Panc1 (cell line): ENCODE measurements around the gene STARD5. TPM values are rescaled to one million over a fixed set of nuclear protein-coding genes. Genes with fewer than 3 reads are reported as not detected.

Experiments
- ATAC-seq: fragments of 200-7000 bp; cut with Tn5 transposase; 2 replicates; pipeline ENCODE4 v1.9.1; 2020; ENCODE audit warnings: mild to moderate bottlenecking, moderate library complexity
- BruUV-seq: library from RNA; stranded (reverse); fragments of 400-500 nt; replicated peaks from 2 replicates; lab custom pipeline; 2021; lab: Mats Ljungman, UMichigan
- CTCF ChIA-PET: fragments of 300-600 bp; sonication (Branson Sonifier 250); formaldehyde crosslinking; loops from one replicate; lab custom pipeline; 2022; ENCODE audit warnings: antibody characterized with exemption; lab: Charles Lee
- POLR2A ChIA-PET: fragments of 300-600 bp; sonication (Branson Sonifier 250); formaldehyde crosslinking; loops from one replicate; lab custom pipeline; 2022; ENCODE audit warnings: antibody characterized with exemption; lab: Charles Lee
- DNase-seq: peaks from one replicate; pipeline ENCODE4 v3.0.0-alpha.2; 2010; ENCODE audit warnings: low read depth, low spot score
- H3K27ac ChIP-seq: 2 replicates; pipeline ENCODE4 v1.5.1; 2011; ENCODE audit warnings: mild to moderate bottlenecking, low read length, inconsistent platforms
- H3K27me3 ChIP-seq: fragments of 200-500 bp; sonication (Bioruptor generic); 2 replicates; pipeline ENCODE4 v1.6.0; 2014; ENCODE audit warnings: low read length, inconsistent platforms; ENCODE audit not compliant: control insufficient read depth, insufficient read depth
- H3K36me3 ChIP-seq: fragments of 200-500 bp; sonication (Bioruptor generic); 2 replicates; pipeline ENCODE4 v1.5.1; 2014; ENCODE audit warnings: inconsistent platforms, mild to moderate bottlenecking, low read length, moderate library complexity; ENCODE audit not compliant: control insufficient read depth, insufficient read depth
- H3K4me1 ChIP-seq: 2 replicates; pipeline ENCODE4 v1.5.1; 2011; ENCODE audit warnings: inconsistent platforms, mild to moderate bottlenecking, low read length, moderate library complexity; ENCODE audit not compliant: control insufficient read depth, insufficient read depth
- H3K4me3 ChIP-seq, 2 experiments: 2 replicates each; pipeline ENCODE4 v1.5.1; 2011 to 2012; ENCODE audit warnings: low read depth in 2 of 2, low read length in 2 of 2, mild to moderate bottlenecking in 2 of 2, inconsistent platforms in 1 of 2, moderate library complexity in 1 of 2
- H3K9me3 ChIP-seq: fragments of 200-500 bp; sonication (Bioruptor generic); 2 replicates; pipeline ENCODE4 v1.5.1; 2014; ENCODE audit warnings: low read depth, mild to moderate bottlenecking, inconsistent platforms, low read length, moderate library complexity; ENCODE audit not compliant: control insufficient read depth, insufficient read depth
- CTCF ChIP-seq: fragments of 450-650 bp; IDR thresholded peaks from 2 replicates; pipeline ENCODE4 v1.5.1; 2017; ENCODE audit warnings: mild to moderate bottlenecking
- POLR2AphosphoS5 ChIP-seq: IDR thresholded peaks from 2 replicates; pipeline ENCODE4 v1.6.1; 2012; ENCODE audit warnings: mild to moderate bottlenecking, low read depth, low read length, moderate library complexity
- REST ChIP-seq, 2 experiments: IDR thresholded peaks; 2 replicates each; pipeline ENCODE4 v1.6.1; 2011 to 2012; ENCODE audit warnings: low read depth in 2 of 2, control low read depth in 1 of 2, low read length in 1 of 2, mild to moderate bottlenecking in 1 of 2, moderate library complexity in 1 of 2; ENCODE audit not compliant: insufficient read depth in 1 of 2
- SIN3A ChIP-seq: IDR thresholded peaks from 2 replicates; pipeline ENCODE4 v1.6.1; 2012; ENCODE audit warnings: low read depth, mild to moderate bottlenecking, low read length, moderate library complexity, borderline replicate concordance; ENCODE audit not compliant: insufficient read depth
- TCF7L2 ChIP-seq: IDR thresholded peaks from 2 replicates; pipeline ENCODE4 v1.6.1; 2011; ENCODE audit warnings: mild to moderate bottlenecking, low read depth, low read length, inconsistent platforms
- in situ Hi-C: cut with HindIII; loops from 2 replicates; pipeline ENCODE4 v1.10.0; 2016; ENCODE audit warnings: low sequenced_read_pairs, low pct_unique_long_range_greater_than_20kb
- intact Hi-C: fragments of 100-400 bp; cut with micrococcal nuclease; formaldehyde crosslinking; loops from one replicate; pipeline ENCODE4 v1.10.0; 2022; ENCODE audit not compliant: unreplicated experiment
- total RNA-seq: library from RNA; stranded (reverse); gene quantifications from one replicate; pipeline ENCODE4 v1.2.1, GENCODE V29; 2021; ENCODE audit not compliant: unreplicated experiment

The STARD5 gene
- total RNA-seq, 1 experiment from 2014 or later: 2.9 TPM

- no peaks in the 10 kb centered on the region for H3K9me3 ChIP-seq
- H3K27me3 ChIP-seq: peaks cover 12% of the 10 kb centered on the region; the same call in 1 of the 2 replicates
- H3K4me1 ChIP-seq: no peaks in the 10 kb centered on the region
- no TSS peak for BruUV-seq
- no peak for DNase-seq
- H3K36me3 ChIP-seq: no peaks in the 10 kb centered on the region
- CTCF ChIA-PET: no interaction called here
- H3K4me3 ChIP-seq: no peak overlapping the region
- POLR2A ChIA-PET: no interaction called here
- no peak for TF ChIP-seq POLR2AphosphoS5
- no peak for TF ChIP-seq SIN3A
- no peak for TF ChIP-seq TCF7L2
- no peak for TF ChIP-seq CTCF
- no peak for TF ChIP-seq REST (IDR thresholded peaks at IDR 0.05; ENCODE audit: insufficient read depth in 1 of 2, low read depth in 2 of 2, low read length in 1 of 2)
- no peak for ATAC-seq
- H3K27ac ChIP-seq: no peak overlapping the region
- intact Hi-C loops (no loop called here), in situ Hi-C loops (no loop called here)
These were observed 39.3 kb upstream of the STARD5 start for GRCh38 chr15:81363276-81363675.

GRCh38 chr15:81362790-81363189, 38.8 kb upstream of the STARD5 start:
- H3K4me1 ChIP-seq: no peaks in the 10 kb centered on the region
- intact Hi-C loops (no loop called here), in situ Hi-C loops (no loop called here)
- BruUV-seq: no TSS peak
- no peaks in the 10 kb centered on the region for H3K9me3 ChIP-seq
- DNase-seq (no peak), ATAC-seq (no peak)
- no peaks in the 10 kb centered on the region for H3K36me3 ChIP-seq
- no peak overlapping the region for H3K4me3 ChIP-seq
- POLR2A ChIA-PET: no interaction called here
- no peak for TF ChIP-seq SIN3A
- TF ChIP-seq POLR2AphosphoS5: no peak
- no peak for TF ChIP-seq CTCF
- no peak for TF ChIP-seq REST (IDR thresholded peaks at IDR 0.05; ENCODE audit: insufficient read depth in 1 of 2, low read depth in 2 of 2, low read length in 1 of 2)
- no peak for TF ChIP-seq TCF7L2
- no peak overlapping the region for H3K27ac ChIP-seq
- peaks cover 12% of the 10 kb centered on the region; the same call in 1 of the 2 replicates for H3K27me3 ChIP-seq
- CTCF ChIA-PET: no interaction called here
